Measurements from ENCODE around the gene PCBD1.
"Not testable (repeated sequence)": the region's sequence is repeated elsewhere in the genome, so short reads cannot be mapped to it uniquely, and the experiment has no call there.

PCBD1 gene

DNA sequence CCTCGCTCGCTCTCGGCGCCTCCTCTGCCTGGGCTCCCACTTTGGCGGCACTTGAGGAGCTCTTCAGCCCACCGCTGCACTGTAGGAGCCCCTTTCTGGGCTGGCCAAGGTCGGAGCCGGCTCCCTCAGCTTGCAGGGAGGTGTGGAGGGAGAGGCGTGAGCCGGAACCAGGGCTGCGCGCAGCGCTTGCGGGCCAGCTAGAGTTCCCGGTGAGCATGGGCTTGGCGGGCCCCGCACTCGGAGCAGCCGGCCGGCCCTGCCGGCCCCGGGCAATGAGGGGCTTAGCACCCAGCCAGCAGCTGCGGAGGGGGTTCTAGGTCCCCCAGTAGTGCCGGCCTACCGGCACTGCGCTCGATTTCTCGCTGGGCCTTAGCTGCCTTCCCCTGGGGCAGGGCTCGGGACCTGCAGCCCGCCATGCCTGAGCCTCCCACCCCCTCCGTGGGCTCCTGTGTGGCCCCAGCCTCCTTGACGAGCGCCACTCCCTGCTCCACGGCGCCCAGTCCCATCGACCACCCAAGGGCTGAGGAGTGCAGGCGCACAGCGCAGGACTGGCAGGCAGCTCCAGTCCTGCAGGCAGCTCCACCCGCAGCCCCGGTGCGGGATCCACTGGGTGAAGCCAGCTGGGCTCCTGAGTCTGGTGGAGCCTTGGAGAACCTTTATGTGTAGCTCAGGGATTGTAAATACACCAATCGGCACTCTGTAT, 26.7 kb downstream of the PCBD1 start:
- DNase-seq: not testable (repeated sequence)

DNA sequence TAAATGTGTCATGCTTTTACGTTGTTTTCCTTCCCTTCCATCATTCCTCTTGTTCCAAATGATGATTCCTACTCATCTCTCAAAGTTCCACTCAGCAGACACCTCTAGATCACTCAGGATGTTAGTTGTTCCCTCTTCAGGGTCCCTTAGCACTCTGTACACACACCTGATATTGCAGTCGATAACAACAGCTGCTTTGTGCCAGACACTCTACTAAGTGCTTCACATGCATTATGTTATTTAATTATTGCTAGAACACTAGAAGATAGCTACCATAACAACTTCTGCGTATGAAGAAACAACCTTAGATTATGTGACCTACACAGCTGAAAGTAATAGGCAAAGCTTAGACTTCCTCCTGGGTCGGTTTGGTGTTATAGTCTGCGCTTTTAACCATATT, 29.6 kb downstream of the PCBD1 start:
- no peak for DNase-seq

DNA sequence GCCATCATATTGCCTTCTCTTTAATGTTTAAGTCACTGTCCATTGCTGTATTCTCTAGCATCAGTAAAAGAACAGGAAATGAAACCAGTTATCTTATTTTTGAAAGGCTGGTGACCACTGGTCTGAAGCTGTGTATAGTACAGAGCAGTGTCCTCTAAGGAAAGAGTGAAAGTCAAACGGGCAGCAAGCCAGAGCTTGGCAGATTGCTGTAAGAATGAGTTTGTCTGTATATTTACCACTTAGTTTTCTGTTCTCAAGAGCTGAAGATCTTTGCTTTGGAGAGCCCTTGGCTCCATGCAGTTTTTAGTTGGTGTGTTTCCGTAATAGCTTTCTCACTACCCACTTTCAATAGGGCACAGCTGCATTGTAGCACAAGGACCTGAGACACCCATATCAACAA, 31.9 kb downstream of the PCBD1 start:
- DNase-seq: no peak

DNA sequence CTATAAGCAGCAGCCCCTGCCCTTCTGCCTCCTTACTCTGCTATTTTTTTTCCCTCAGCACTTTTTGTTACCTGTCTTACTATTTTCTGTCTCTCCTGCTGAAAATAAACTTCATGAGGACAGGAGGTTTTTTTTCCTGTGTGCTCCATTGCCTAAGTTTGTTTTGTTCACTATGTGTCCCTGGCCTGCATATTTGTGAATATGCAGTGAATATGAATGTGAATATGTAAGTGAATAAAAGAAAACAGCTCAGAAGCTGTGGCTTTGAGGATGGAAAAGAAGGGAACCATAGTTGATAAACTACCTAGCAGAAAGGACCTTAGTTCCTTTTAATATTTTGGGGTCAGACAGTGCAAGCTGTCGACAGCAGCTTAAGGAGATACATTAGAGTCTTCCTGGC, 34.9 kb downstream of the PCBD1 start:
- DNase-seq: no peak

DNA sequence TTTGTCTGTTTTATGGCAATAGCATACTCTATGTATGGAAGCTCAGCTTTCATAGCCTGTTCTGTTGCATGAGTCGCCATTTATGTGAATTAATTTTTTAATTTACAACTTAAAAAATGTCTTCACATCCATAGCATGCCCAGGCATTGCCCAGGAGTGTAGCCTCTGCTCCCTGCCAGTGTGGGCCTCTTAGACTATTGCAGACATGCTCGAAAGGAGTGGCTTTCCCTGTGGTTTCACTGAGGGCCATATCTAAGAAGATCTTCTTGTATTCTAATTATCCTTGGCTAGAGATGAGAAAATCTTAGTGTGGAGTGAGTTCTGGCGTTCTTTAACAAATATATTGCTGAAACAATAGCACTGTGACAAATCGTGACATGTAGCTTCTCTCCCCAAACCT, 35.3 kb downstream of the PCBD1 start:
- DNase-seq: no peak

DNA sequence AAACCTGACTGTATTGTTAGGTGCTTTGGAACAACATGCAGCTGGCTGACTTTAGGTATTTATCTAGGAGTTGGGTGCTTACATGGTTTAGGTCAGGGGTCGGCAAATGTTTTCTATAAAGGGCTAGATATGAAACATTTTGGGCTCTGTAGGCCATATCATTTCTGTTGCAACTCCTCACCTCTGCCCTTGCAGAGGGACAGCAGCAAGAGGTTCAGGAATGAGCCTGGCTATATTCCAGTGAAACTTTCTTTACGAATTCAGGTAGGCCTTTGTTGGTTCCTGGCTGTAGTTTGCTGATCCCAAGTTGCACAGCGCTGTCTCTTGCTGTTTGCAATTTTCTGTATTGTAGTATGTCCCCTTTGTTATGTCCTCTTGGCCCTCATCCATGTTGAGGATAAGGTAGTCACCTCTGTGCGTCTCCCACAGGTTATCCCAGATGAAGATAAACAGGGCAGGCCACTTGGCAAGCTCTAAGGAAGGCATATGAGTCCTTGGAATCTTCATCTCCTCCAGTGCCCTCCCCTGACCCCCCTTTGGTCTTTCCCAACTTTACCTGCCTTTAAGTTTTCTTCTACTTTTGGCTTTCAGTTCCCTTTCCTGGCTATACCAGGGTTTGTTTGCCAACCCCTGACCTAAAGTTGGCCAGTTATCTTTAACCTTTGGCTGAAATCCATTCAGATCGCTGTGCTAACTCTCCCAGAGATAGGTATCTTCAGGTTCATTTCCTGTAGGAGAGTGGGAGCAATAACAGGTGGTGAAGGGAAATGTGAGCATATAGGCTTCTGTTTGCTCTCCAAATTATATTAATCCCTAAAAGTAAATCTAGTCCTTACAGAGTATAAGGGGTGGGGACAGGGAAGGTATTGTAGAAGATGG, 36.5 kb downstream of the PCBD1 start:
- no peak for DNase-seq

DNA sequence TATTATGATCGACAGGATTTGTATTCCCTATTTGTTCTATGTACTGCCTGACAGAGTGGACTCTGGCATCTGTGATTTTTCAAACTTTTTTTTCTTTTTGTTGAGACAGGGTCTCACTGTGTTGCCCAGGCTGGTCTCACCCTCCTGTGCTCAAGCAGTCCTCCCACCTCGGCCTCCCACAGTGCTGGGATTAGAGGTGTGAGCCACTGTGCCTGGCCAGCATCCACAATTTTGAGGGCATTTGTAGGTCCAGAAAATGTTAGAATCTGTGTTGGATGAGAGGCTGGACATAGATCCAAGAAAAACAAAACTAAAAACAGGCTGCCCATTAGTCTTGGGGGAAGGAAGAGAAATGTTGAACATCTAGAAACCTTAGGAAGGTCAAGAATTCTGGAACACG, 38.3 kb downstream of the PCBD1 start:
- DNase-seq: no peak

DNA sequence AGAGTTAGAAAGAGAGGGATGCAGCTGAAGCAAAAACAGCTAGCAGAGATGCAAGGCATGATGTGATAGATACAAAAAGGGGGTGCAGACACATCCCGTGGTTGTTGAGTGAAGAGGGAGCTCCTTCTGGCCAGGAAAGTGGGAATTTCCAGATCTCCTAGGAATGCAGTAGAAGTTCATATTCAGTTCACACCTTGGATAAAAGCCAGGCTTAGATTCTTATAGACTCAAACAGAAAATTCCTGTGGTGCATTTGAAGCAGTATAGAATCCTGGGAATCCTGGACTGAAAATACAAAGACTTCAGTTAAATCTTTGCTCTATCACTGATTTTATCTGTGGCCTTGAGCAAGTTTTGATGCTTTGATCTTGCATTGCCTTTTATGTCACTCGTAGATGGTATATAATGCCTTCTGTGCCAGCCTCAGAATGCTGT, 38.8 kb downstream of the PCBD1 start:
- DNase-seq: no peak

DNA sequence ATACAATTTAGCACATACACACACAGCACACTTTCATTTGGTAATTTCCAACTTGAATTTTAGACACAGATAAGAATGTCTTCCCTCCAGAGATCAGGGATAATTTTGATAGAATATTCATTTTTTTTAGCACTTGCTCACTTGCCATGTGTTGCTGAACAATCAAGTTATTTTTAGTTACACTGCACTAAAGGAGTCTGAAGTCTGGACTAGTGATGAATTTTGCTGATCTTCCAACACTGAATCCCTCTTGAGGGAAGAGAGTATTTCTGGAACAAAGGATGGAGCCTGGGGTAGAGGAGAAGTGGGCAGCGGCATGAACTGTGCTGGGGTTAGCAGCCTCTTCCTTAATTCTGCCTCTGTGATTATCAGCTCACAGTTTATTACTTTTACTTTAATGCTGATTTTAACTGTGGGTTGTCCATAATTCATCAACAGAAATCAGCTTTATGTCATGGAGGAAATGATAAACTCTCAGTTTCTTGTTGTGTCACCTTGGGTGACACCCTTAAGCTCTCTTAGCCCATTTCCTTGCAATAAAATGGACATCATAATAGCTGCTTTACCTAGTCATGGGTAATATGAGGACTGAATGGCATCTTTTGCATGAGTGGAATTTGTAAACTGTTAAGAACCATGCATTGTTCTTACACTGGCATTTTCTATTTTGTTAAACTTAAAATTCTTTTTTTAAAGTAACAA, 40.6 kb downstream of the PCBD1 start:
- no peak for DNase-seq

DNA sequence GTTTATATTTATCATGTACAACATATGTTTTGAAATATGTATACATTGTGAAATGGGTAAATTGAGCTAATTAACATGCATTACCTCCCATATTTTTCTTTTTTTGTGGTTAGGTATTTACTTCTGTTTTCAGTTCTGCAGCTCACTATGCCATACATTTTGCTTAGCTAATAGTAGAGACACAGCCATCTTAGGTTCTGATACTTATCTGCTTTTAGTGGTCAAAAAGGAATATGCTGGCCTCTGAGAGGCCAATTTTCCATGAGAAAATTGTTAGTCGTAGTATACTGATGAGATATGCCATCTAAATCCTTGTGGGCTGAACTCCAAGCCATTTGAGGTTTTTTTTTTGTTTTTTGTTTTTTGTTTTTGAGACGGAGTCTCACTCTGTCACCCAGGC, 41.6 kb downstream of the PCBD1 start:
- DNase-seq: no peak

DNA sequence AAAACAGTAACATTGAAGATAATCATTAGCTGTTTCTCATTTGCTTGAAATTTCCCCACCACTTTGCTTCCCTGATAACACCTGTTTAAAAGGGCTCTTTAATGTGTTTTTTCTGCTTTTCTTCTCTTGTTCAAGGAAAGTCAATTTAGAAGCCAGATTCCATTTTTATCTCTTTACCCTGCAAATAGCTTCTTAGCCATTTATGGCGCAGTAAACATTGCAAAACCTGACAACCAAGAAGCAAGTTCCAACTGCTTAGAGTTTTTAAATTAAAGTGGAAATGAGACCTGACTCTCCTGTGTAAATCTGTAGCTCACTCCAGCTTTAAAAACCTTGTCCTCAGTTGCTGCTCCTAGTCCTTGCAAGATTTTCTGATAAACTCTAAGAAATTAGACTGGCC, 42.5 kb downstream of the PCBD1 start:
- no peak for DNase-seq

DNA sequence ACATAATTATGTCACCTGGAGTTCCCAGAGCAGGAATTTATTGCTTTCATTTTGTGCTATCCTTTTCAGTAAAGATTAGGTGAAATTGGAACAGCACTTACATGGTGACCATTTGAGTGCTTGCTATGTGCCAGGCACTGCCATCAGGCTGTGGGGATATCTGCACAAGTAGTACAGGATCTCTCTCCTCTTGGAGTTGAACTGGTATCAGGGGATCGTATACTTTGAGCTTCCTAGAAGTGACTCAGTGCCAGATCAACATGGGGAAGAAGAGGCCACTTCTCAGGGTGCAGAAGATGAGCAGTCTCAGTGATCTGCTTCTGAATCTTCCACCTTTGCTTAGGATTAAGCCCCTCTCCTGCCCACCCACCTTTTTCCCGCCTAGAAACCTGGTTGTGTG, 43.1 kb downstream of the PCBD1 start:
- DNase-seq: no peak

DNA sequence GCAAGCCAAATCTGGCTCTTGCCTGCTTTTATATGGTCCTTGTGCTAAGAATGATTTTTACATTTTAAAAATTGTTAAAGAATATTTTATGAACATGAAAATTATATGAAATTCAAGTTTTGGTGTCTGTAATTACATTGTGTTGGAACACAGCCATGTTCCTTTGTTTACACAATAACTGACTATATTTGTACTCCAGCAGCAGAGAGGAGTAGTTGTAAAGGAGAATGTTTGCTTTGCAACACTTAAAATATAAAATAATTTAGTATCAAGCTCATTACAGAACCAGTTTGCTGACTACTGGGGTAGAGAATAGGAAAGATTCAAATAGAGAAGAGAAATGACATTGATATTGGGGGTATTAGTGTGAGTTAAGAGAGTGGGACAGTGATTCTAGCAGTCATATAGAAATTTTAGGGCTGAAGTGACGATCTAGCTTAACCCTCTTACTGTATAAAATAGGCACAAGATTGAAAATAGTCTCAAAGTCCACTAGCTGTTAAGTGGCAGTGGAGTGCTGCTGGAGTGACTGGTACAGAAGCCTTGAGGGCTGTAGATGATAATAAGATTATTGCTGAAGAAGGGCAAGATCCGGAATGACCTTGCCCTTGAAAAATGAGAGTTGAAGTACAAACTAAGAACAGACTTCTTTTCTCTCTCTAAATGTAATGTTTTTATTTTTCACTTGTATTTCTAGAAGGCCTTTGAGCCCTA, 44.4 kb downstream of the PCBD1 start:
- no peak for DNase-seq

DNA sequence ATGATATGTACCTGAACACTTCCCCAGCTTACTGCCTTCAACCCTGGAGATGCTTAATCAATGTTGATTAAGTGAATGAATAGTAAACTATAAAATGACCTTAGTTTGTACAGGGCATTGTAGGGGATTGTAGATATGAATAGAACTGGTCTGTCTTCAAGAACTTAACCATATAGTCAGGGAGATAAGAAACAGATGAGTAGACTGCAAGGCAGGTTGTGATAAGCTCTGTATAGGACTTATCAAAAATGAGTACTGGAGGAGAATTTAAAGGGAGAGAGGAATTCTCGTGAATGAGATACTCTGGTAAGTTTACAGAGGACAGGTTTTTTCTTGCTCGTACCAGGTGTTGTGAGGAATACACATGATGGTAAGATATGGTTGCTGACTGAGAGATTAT, 45.0 kb downstream of the PCBD1 start:
- no peak for DNase-seq

DNA sequence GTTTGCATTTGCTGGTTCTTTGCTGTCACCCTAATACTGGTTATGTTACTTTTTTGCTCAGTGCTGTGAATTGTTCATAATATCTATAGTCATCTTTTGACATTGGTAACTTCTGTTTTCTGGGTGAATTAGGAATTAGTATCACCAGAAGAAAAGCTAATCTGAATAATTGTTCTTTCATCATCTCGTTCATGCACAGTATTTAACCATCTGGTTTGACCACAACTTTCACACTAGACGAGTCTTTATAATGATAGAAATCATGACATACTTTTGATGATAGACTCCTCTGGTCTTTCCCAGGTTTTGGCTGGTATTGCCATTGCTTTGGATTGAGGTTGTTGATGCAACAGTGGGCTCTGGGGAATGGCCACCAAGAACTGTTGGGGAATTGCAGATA, 47.5 kb downstream of the PCBD1 start:
- DNase-seq: no peak

DNA sequence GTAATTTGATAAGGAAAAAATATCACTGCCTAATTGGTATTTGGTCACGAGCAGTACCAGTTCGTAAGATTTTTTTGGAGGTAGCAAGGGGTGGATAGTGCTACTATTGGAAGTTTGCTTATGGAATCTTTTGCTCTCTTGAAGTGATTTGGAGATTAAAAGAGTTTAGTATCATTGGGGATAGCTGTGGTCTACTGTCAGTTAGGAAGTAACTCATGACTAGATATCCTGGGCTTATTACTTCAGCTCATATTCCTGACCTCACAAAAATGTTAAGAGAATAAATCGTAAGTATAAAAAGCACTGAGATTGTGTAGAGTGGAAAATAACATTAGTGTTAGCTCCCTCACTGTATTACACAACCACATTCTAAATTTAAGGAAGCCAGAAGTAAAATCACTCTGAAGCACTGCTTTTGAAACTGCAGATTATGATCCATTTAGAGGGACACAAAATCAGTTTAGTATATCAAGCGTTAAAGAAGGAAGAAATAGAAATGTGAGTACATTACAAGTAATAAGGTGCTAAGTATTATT, 50.0 kb downstream of the PCBD1 start:
- no peak for DNase-seq

DNA sequence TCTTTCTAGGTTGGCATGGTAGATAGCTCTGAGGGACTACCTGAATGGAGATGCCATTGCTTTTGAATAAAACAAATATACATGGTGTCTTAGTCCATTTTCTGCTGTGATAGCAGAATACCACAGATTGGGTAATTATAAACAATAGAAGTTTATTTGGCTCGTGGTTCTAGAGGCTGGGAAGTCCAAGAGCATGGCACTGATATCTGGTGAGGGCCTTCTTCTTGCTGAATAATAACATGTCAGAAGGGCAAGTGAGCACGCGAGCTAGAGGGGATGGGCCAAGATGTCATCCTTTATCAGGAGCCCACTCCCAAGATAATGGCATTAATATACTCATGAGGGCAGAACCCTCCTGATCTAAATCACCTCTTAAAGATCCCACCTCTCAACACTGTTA, 50.7 kb downstream of the PCBD1 start:
- no peak for DNase-seq

DNA sequence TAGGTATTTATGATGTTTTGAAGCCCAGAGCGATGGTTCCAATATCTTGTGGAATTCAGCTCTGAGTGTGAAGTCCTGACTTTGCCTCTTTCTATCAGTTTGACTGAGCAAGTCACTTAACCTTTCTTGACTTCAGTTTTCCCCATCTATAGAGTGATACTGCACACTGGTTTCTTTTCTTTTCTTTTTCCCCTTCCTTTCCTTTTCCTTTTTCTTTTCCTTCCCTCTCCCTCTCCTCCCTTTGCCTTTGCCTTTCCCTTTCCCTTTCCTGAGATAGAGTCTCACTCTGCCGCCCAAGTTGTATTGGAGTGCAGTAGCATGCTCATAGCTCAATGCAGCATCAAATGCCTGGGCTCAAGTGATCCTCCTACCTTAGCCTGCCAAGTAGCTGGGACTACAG, 52.0 kb downstream of the PCBD1 start:
- DNase-seq: no peak

DNA sequence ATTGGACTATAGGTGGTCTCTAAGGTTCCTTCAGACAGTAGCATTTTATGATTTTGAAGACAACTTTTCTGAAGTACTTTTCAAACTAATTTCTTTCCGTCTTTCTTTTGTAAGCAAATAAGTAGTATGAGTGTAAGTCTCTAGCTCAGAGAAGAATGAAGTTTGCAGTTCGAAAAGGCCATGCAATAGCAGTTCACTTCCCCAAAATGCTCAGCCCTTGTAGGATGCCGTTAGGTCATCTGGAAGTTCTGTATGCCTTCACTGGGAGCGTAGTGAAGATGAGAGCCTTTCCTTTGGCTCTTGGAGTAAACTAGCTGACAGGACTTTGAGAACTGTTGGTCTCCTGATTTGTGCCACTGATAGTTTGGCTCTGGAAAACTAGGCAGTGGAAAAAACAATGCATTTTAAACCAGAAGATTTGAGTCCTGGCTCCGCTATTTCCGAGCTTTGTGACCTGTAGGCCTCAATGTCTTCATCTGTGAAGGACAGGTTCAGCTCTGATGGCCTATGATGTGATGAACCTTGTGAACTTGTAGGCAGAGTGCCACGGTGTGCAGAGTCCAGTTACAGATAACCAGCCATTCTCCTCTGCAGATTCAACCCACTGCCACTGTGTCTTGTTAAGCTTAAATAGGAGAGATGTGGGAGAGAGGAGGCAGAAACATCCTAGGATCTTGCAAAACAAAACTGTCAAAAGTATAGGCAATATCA, 53.8 kb downstream of the PCBD1 start:
- no peak for DNase-seq

DNA sequence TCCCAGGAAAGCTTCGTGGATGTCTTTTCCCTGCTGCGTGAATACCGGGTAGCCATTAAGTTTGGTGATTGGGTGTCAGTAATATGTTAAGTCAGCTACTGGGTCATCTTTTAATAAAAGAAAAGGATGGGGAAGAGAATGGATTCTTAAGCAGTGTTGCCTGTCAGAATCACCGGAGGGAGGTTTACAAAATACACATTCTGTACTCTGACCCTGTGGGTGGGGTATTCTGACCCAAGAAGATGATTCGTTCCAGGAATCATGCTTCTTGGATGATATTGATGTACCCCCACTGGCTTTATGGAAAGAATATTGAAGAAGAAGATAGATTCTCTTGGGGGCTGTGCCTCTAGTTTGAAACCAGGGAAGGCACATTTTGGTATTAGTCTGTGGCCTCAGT, 54.3 kb downstream of the PCBD1 start:
- DNase-seq: no peak

DNA sequence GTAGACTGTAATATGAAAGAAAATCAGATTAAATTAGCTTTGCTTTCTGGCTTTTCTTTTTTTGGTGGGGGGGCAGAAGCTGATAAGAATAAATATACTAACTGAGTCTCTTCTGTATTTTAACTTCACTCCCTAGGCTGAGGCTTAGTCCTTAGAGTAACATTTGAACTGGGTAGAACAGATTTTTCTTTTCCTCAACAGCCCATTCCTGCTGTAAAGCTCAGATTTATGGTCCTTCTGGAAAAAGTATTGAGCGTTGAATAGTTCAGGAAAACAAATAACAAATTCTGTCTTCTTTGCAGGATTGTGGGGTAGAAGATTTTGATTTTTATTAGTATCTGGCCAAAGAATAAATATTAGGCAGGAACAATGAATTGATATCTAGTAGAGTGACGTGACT, 54.8 kb downstream of the PCBD1 start:
- DNase-seq: no peak
